Epithelial cell of esophagus (primary cell): Measurements from ENCODE around the gene MKS1.

ENCODE experiments used
- DNase-seq: peaks from one replicate; pipeline ENCODE4 v3.0.0; 2010; ENCODE audit warnings: low read depth
- H3K4me3 ChIP-seq: 2 replicates; pipeline ENCODE4 v1.5.1; 2011; ENCODE audit warnings: mild to moderate bottlenecking, low read length, control low read depth
- TF ChIP-seq, protein P1 (sequence below): IDR thresholded peaks from 2 replicates; pipeline ENCODE4 v1.5.1; 2011; ENCODE audit warnings: low read depth, mild to moderate bottlenecking, low read length, control low read depth, inconsistent platforms; ENCODE audit not compliant: insufficient read depth; ENCODE audit errors: missing control alignments

The MKS1 gene

DNA sequence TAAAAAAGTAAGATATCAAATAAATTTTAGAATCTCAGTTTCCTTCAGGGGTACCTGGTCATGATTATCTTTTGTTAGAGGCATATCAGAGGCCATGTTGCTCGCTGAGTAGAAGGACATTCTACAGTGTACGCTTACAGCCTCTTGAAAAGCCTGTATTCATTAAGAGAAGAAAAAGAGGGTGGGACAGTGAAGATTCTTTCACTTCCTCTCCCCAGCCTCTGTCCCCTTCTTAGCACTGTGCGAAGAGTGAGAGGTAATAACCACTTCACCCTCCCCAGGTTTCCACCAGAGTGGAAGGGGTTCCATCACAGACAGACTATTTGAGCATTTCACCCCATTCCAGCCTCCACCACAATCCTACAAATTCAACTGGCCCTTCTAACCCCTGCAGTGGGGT lies 14.5 kb upstream of the MKS1 start:
- H3K4me3 ChIP-seq, result no peak overlapping the region
- TF ChIP-seq, protein P1, sequence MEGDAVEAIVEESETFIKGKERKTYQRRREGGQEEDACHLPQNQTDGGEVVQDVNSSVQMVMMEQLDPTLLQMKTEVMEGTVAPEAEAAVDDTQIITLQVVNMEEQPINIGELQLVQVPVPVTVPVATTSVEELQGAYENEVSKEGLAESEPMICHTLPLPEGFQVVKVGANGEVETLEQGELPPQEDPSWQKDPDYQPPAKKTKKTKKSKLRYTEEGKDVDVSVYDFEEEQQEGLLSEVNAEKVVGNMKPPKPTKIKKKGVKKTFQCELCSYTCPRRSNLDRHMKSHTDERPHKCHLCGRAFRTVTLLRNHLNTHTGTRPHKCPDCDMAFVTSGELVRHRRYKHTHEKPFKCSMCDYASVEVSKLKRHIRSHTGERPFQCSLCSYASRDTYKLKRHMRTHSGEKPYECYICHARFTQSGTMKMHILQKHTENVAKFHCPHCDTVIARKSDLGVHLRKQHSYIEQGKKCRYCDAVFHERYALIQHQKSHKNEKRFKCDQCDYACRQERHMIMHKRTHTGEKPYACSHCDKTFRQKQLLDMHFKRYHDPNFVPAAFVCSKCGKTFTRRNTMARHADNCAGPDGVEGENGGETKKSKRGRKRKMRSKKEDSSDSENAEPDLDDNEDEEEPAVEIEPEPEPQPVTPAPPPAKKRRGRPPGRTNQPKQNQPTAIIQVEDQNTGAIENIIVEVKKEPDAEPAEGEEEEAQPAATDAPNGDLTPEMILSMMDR, result no peak
- no peak for DNase-seq

DNA sequence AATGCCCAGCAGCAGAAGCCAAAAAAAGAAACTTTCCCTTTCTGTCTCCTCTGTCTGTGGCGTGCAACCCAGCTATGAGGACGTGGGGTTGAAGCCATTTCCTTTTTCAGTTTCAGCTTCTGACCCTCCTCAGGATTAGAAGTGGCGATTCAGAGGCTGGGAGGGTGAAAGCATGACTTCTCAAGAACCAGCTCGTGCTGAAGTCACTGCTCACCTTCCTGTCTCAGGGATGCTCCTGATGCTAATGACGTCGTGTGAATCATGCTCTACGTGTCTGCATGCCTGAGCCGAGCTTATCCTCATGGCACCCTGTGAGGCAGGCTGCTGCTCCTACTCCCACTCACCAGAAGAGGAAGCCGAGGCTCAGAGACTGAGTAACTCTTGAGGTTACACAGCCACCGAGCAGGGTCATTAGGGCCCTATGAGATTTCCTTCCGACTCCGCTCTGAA lies 13.7 kb upstream of the MKS1 start:
- TF ChIP-seq, protein P1, result no peak
- peak; percentile 92 for DNase-seq

DNA sequence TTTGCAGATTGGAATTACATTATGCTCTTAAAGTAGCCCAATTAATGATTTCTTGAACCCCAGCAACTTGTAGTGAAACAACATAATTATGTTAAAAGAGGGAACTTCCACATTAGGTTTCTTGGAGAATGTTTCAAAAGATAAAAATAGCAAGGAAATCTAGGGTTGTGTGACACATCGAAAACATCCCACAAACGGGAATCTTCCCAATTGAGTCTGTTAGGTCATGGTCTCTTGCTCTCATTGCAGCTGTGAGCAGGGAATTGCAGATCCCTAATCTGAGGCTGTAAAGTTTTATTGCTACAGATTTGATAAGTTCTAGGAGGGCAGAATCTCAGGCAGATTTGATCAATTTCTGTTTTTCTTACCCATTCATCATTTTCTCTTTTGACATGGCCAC lies 12.6 kb upstream of the MKS1 start:
- H3K4me3 ChIP-seq, result no peak overlapping the region
- no peak for DNase-seq
- TF ChIP-seq, protein P1, result no peak

More for the DNA sequence above, 13.7 kb upstream of the MKS1 start:
- H3K4me3 ChIP-seq, result no peak overlapping the region

DNA sequence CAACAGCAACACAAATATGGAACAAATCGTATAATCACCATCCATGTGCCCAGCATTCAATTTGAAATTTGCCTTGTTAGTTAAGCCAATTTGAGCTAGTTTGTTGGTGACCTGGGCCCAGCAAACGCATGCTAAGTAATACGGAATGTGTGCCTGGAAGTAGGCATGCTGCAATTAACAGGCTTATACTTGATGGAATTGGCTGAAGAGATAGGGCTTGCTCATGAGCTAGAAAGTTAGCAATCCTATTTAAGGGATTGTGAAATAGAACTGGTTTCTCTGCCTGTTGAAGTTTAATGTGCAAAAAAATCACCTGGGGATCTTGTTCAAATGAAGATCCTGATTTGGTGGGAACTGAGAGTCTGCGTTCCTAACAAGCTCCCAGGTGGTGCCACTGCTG lies 10.8 kb upstream of the MKS1 start:
- TF ChIP-seq, protein P1, result no peak
- peak; percentile 86 for DNase-seq
- H3K4me3 ChIP-seq, result no peak overlapping the region

DNA sequence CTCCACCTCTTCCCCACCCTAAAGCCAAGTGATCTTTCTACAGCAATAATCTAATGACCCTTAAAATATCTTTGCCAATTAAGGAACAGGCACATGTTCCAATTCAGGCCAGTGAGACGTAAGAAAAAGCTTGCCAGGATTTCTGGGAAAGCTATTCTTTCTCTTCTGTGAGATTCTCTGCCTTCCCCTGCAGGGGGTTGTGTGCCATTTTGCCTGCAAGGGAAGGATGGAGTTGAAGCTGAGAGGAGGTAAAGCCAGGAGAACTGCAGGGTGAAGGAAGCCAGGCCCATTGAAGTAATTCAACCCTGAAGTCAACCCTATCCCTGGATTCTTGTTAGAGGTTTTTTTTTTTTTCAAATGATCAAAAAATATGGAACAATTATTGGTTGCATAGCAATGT lies 10.3 kb upstream of the MKS1 start:
- no peak for DNase-seq
- no peak overlapping the region for H3K4me3 ChIP-seq
- TF ChIP-seq, protein P1, result no peak

DNA sequence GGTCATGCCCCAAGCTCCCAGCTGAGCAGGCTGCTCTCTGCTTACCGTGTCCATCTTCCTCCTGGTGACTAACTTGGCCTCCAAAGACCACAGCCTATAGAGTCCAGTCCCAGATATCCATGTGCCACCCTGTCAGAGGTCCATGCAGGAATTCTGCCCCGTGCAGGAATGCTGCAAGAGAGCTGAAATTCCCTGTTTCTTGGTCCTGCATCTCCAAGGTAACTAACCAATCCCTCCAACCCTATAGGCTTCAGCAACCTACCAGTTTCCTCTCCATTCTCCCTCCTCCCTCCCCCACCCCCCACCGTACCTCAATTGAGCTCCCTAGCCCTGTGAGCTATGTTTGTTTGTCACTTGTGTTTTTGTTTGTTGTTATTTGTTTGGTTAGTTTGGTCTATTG lies 9.6 kb upstream of the MKS1 start:
- DNase-seq, result no peak
- TF ChIP-seq, protein P1, result no peak
- no peak overlapping the region for H3K4me3 ChIP-seq

DNA sequence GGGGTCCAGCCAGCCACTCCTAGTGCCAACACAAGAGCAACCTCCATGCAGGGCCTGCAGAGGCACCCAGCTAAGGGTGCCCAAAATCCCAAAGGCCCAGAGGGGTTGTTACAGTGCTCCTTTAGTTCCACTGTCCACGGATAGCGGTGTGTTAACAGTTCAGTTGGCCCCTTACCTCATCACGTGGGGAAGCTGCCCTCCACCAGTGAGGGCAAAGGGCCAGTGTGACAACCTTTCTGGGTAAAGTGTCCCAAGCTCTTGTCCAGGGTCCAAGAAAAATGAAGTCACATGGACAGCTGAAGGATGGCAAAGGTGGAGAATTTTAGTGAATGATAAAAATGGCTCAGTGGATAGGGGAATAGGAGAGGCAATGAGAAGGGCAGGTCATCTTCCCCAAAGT lies 8.7 kb upstream of the MKS1 start:
- H3K4me3 ChIP-seq, result no peak overlapping the region
- DNase-seq, result no peak
- TF ChIP-seq, protein P1, result no peak
